Motor neuron (in vitro differentiated cells): ENCODE results near the gene PEAK1. TPM values are rescaled to one million over a fixed set of nuclear protein-coding genes. Genes with fewer than 3 reads are reported as not detected.

ENCODE experiments used
- ATAC-seq, 8 experiments: fragments of 200-7000 bp; cut with Tn5 transposase; replicated peaks in 6 of 8; 2 replicates each; pipeline ENCODE4 v1.8.0; 2021; ENCODE audit warnings: mild to moderate bottlenecking in 8 of 8, moderate library complexity in 8 of 8
- H3K27ac ChIP-seq, 2 donors: fragments of 250-450 bp; sonication (Bioruptor Pico); 2 replicates each; pipeline ENCODE4 v1.9.0; 2021; ENCODE audit warnings: antibody characterized with exemption in 2 of 2, mild to moderate bottlenecking in 2 of 2, moderate library complexity in 1 of 2
- H3K4me1 ChIP-seq, 2 donors: fragments of 250-450 bp; sonication (Bioruptor Pico); replicated peaks in 1 of 2; 2 replicates each; pipeline ENCODE4 v1.6.1; 2021; ENCODE audit warnings: antibody characterized with exemption in 2 of 2, mild to moderate bottlenecking in 2 of 2, moderate library complexity in 1 of 2
- H3K4me3 ChIP-seq, 5 donors: fragments of 250-450 bp; sonication (Bioruptor Pico); 2 replicates each; pipeline ENCODE4 v1.9.0; 2021; ENCODE audit warnings: antibody characterized with exemption in 5 of 5, mild to moderate bottlenecking in 5 of 5, moderate library complexity in 4 of 5
- WGBS, 10 experiments: fragments of 450-650 bp; shearing (Covaris generic); methylation state at CpG; one replicate each; pipeline ENCODE4 v1.0.0; 2022; 5-methylcytosine and 5-hydroxymethylcytosine counted together
- in situ Hi-C, 9 experiments: fragments of 400-800 bp; cut with MboI; loops; one replicate each; pipeline ENCODE4 v1.15.0; 2021; ENCODE audit warnings: low sequenced_read_pairs in 9 of 9, low pct_unique_long_range_greater_than_20kb in 2 of 9; ENCODE audit not compliant: unreplicated experiment in 9 of 9
- total RNA-seq, 8 experiments: library from RNA; unstranded; fragments of 300-600 nt; gene quantifications; 2 replicates each; pipeline versions ENCODE4 v1.2.3 to v1.2.4, GENCODE V29; 2022

Gene PEAK1
- total RNA-seq, 8 experiments from 2014 or later = 8.9 to 87.5 (median 12.2) TPM

- 40 to 100% (median 93%) methylated on average over 1 to 3 of the region's 3 CpGs; no CpG with 5 or more reads in 1 of the 10 experiments for WGBS, 10 experiments
- Histone ChIP-seq H3K4me3 (no peak overlapping the region), H3K4me1 (no peaks in the 10 kb centered on the region), H3K27ac (no peak overlapping the region)
- in situ Hi-C loops = loop anchor here in 1 of 9 experiments (25.0 kb wide), 1 partner anchor 361 kb away; no protein-coding TSS in a partner anchor
- peak in 1 of 8 experiments; percentile 24 for ATAC-seq
These were observed 293.2 kb downstream of the PEAK1 start for GRCh38 chr15:77126529-77127326.

- H3K4me3 ChIP-seq = no peak overlapping the region
- H3K27ac ChIP-seq = no peak overlapping the region
- ATAC-seq = no peak
- in situ Hi-C loops = loop anchor here in 8 of 9 experiments (25.0 kb wide), 5 partner anchors 363 to 738 kb away; partner anchors contain the start of gene LINGO1 (in 3 of the 8)
- H3K4me1 ChIP-seq = peaks cover 3 to 5% of the 10 kb centered on the region in 2 donors
- 82 to 100% (median 95%) methylated on average over 1 of the region's 1 CpG; no CpG with 5 or more reads in 4 of the 10 experiments for WGBS, 10 experiments
These were observed 296.1 kb downstream of the PEAK1 start for GRCh38 chr15:77123854-77124253.

GRCh38 chr15:77122576-77122975 lies 297.3 kb downstream of the PEAK1 start:
- WGBS, 10 experiments = 67 to 100% (median 88%) methylated on average over 1 to 2 of the region's 2 CpGs
- no peak overlapping the region for H3K4me3 ChIP-seq
- H3K4me1 ChIP-seq = peaks cover 3 to 6% of the 10 kb centered on the region in 2 donors
- ATAC-seq = no peak
- in situ Hi-C loops = loop anchor here in 8 of 9 experiments (25.0 kb wide), 5 partner anchors 365 to 740 kb away; partner anchors contain the start of gene LINGO1 (in 3 of the 8)
- H3K27ac ChIP-seq = no peak overlapping the region

GRCh38 chr15:77121599-77121998 lies 298.3 kb downstream of the PEAK1 start:
- Histone ChIP-seq H3K4me1 (peaks cover 3 to 6% of the 10 kb centered on the region in 2 donors), H3K4me3 (no peak overlapping the region), H3K27ac (no peak overlapping the region)
- WGBS, 10 experiments = 78 to 100% (median 100%) methylated on average over 1 of the region's 1 CpG; no CpG with 5 or more reads in 1 of the 10 experiments
- in situ Hi-C loops = loop anchor here in 8 of 9 experiments (25.0 kb wide), 5 partner anchors 366 to 741 kb away; partner anchors contain the start of gene LINGO1 (in 3 of the 8)
- ATAC-seq = no peak

GRCh38 chr15:77120576-77120975 lies 299.3 kb downstream of the PEAK1 start:
- no peak overlapping the region for H3K4me3 ChIP-seq
- no peak overlapping the region for H3K27ac ChIP-seq
- 54 to 100% (median 75%) methylated on average over 1 to 4 of the region's 4 CpGs; no CpG with 5 or more reads in 1 of the 10 experiments for WGBS, 10 experiments
- in situ Hi-C loops = loop anchor here in 8 of 9 experiments (25.0 kb wide), 5 partner anchors 367 to 742 kb away; partner anchors contain the start of gene LINGO1 (in 3 of the 8)
- peaks cover 3 to 6% of the 10 kb centered on the region in 2 donors for H3K4me1 ChIP-seq
- no peak for ATAC-seq

GRCh38 chr15:77119446-77119845 lies 300.5 kb downstream of the PEAK1 start:
- peaks cover 3 to 6% of the 10 kb centered on the region in 2 donors for H3K4me1 ChIP-seq
- WGBS, 10 experiments = 0 to 100% (median 71%) methylated on average over 1 of the region's 1 CpG; no CpG with 5 or more reads in 5 of the 10 experiments
- ATAC-seq = no peak
- H3K27ac ChIP-seq = no peak overlapping the region
- no peak overlapping the region for H3K4me3 ChIP-seq
- in situ Hi-C loops = loop anchor here in 8 of 9 experiments (25.0 kb wide), 5 partner anchors 368 to 743 kb away; partner anchors contain the start of gene LINGO1 (in 3 of the 8)

- H3K4me3 ChIP-seq = no peak overlapping the region
- ATAC-seq = peak; percentile 74 to 92 (median 81)
- peaks cover 3 to 6% of the 10 kb centered on the region in 2 donors for H3K4me1 ChIP-seq
- in situ Hi-C loops = loop anchor here in 8 of 9 experiments (25.0 kb wide), 5 partner anchors 368 to 743 kb away; partner anchors contain the start of gene LINGO1 (in 3 of the 8)
- H3K27ac ChIP-seq = no peak overlapping the region
- WGBS, 10 experiments = 0 to 82% (median 42%) methylated on average over 1 to 3 of the region's 3 CpGs; no CpG with 5 or more reads in 3 of the 10 experiments
These were observed 301.0 kb downstream of the PEAK1 start for GRCh38 chr15:77118882-77119321.

GRCh38 chr15:77115179-77115578 lies 304.7 kb downstream of the PEAK1 start:
- Histone ChIP-seq H3K27ac (no peak overlapping the region), H3K4me3 (no peak overlapping the region), H3K4me1 (peaks cover 14 to 15% of the 10 kb centered on the region in 2 donors)
- 95 to 100% (median 100%) methylated on average over 1 to 4 of the region's 4 CpGs; no CpG with 5 or more reads in 1 of the 10 experiments for WGBS, 10 experiments
- ATAC-seq = no peak
- in situ Hi-C loops = loop anchor here in 8 of 9 experiments (25.0 kb wide), 5 partner anchors 372 to 747 kb away; partner anchors contain the start of gene LINGO1 (in 3 of the 8)

- in situ Hi-C loops = loop anchor here in 8 of 9 experiments (25.0 kb wide), 5 partner anchors 374 to 749 kb away; partner anchors contain the start of gene LINGO1 (in 3 of the 8)
- ATAC-seq = peak; percentile 9 to 87 (median 62)
- 53 to 80% (median 80%) methylated on average over 1 to 2 of the region's 2 CpGs; no CpG with 5 or more reads in 7 of the 10 experiments for WGBS, 10 experiments
These were observed 306.9 kb downstream of the PEAK1 start for GRCh38 chr15:77112838-77113504.

GRCh38 chr15:77111789-77112188 lies 308.1 kb downstream of the PEAK1 start:
- in situ Hi-C loops = loop anchor here in 8 of 9 experiments (25.0 kb wide), 5 partner anchors 376 to 751 kb away; partner anchors contain the start of gene LINGO1 (in 3 of the 8)
- Histone ChIP-seq H3K4me3 (no peak overlapping the region), H3K27ac (no peak overlapping the region), H3K4me1 (peaks cover 16 to 23% of the 10 kb centered on the region in 2 donors)
- WGBS, 10 experiments = 0 to 100% (median 95%) methylated on average over 1 to 3 of the region's 3 CpGs; no CpG with 5 or more reads in 3 of the 10 experiments
- peak in 3 of 8 experiments; percentile 41 to 70 (median 52) for ATAC-seq

More at GRCh38 chr15:77112838-77113504, 306.9 kb downstream of the PEAK1 start:
- Histone ChIP-seq H3K4me1 (peaks cover 9 to 13% of the 10 kb centered on the region in 2 donors), H3K4me3 (no peak overlapping the region), H3K27ac (peak overlapping the region in 1 of 2 donors; percentile 14)

- peak; percentile 47 to 98 (median 94) for ATAC-seq
- WGBS, 10 experiments = 20 to 67% (median 45%) methylated on average over 1 to 7 of the region's 9 CpGs
- Histone ChIP-seq H3K4me3 (no peak overlapping the region), H3K27ac (peak overlapping the region in 1 of 2 donors; percentile 33), H3K4me1 (peaks cover 13 to 18% of the 10 kb centered on the region in 2 donors)
- in situ Hi-C loops = loop anchor here in 8 of 9 experiments (25.0 kb wide), 5 partner anchors 380 to 755 kb away; partner anchors contain the start of gene LINGO1 (in 3 of the 8)
These were observed 312.2 kb downstream of the PEAK1 start for GRCh38 chr15:77107531-77108355.
